LNCaP clone FGC (cell line): Measurements from ENCODE around the gene MGRN1.
A peak's percentile ranks its signal among the peaks of the same experiment; 100 is the strongest.

ENCODE experiments used
- DNase-seq: peaks from one replicate; pipeline ENCODE4 v3.0.0-alpha.2; 2011; ENCODE audit warnings: low read depth
- H3K4me3 ChIP-seq: 2 replicates; pipeline ENCODE4 v1.5.1; 2011; ENCODE audit warnings: mild to moderate bottlenecking, low read depth, low read length, control low read depth
- TF ChIP-seq, protein P1 (sequence below): IDR thresholded peaks from 2 replicates; pipeline ENCODE4 v1.5.1; 2012; ENCODE audit warnings: mild to moderate bottlenecking; ENCODE audit not compliant: control insufficient read depth, insufficient read depth; ENCODE audit errors: extremely low read depth

Gene MGRN1

DNA sequence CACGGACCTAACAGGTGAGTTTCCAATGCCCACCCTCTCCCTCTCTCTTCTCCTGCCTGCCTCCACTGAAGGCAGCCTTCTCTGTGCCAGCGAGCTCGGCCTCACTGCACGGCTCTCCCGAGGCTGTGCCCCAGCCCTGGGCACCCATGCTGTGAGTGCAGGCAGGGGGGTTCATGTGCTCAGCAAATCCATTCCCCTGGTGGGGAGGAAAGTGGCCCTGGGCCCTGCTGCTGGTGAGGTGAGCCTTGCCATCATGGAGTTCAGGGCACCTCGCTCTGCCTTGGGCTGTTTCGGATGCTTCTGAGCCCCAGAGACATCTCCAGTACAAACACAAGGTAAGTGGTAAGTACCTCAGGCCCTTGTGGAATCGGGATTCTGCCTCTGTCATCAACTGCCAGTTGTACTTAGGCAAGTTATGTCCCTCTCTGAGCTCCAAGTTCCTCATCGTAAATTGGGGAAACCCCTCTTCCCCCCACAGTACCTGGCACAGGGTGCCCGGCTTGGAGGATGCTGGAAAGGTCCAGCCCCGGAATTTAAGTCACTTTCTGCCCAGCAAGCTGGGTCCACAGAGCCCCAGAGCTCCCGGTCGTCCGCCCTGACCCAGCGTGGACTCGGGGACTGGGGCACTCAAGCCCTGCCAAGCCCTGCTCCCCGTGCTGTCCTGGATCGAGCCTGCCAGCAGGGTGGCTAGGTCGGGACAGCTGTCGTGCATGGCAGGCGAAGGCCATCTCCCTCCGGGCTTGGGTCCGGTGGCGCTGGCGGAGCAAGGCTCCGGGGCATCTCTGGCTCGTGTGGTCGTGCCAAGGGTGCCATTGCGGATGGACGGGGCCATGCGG is 68.1 kb downstream of the MGRN1 start:
- no peak for DNase-seq
- TF ChIP-seq, protein P1, sequence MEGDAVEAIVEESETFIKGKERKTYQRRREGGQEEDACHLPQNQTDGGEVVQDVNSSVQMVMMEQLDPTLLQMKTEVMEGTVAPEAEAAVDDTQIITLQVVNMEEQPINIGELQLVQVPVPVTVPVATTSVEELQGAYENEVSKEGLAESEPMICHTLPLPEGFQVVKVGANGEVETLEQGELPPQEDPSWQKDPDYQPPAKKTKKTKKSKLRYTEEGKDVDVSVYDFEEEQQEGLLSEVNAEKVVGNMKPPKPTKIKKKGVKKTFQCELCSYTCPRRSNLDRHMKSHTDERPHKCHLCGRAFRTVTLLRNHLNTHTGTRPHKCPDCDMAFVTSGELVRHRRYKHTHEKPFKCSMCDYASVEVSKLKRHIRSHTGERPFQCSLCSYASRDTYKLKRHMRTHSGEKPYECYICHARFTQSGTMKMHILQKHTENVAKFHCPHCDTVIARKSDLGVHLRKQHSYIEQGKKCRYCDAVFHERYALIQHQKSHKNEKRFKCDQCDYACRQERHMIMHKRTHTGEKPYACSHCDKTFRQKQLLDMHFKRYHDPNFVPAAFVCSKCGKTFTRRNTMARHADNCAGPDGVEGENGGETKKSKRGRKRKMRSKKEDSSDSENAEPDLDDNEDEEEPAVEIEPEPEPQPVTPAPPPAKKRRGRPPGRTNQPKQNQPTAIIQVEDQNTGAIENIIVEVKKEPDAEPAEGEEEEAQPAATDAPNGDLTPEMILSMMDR: no peak

DNA sequence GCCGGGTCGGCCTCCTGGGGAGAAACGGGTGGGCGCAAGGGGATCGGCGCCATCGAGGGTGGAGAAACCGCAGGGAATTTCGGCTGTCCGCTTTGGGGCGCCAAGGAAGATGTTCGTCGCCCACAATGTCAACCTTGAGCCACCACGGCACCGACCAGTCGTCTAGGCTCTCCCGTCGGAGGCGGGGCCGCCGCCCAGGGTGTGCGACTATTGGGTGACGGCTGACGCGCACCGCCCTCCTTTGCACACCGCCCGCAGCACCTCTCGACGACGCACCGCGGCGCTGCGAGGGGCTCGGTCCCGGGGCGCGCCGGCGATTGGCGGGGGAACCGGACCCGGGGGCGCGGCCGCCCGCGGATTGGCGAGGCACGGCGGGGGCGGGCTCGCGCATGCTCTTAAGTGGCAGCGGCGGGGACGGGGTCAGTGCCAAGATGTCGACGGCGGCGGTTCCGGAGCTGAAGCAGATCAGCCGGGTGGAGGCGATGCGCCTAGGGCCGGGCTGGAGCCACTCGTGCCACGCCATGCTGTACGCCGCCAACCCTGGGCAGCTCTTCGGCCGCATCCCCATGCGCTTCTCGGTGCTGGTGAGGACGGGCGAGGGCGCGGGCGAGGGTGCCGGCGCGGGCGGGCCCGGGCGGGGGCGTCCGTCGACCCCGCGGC is 68.8 kb downstream of the MGRN1 start, which contains the start of gene NUDT16L1:
Gene NUDT16L1, plus strand, starts transcription at position 267 of the 660 bp plus-strand sequence. Its CDS starts 165 bp downstream, at position 432.
- peak within 1 kb of the TSS; percentile 82 for H3K4me3 ChIP-seq
- DNase-seq: peak; percentile 81
- TF ChIP-seq, protein P1: no peak; the same call in 1 of the 2 replicates

More for the DNA sequence above, 68.1 kb downstream of the MGRN1 start:
- peak overlapping the region; percentile 82 for H3K4me3 ChIP-seq

DNA sequence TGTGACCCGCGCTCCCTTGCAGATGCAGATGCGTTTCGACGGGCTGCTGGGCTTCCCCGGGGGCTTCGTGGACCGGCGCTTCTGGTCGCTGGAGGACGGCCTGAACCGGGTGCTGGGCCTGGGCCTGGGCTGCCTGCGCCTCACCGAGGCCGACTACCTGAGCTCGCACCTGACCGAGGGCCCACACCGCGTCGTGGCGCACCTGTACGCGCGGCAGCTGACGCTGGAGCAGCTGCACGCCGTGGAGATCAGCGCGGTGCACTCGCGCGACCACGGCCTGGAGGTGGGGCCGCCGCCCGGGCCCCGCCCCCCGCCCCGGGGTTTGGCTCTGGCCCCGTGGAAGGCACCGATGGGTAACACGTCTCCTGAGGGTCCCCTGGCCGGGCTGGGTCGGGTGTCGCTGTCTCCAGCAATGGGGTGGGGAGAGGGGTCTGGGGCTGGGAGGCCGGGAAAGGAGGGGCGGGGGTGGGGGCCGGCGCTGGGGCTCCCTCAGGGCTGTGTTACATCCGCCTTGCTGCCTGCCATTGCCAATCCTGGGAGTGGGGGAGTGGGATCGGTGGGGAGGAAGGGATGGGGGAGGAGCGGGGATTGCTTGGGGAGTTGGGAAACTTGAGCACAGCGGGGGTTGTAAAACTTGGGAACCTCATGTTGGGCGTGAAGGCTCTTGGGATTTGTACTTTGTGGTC is 69.5 kb downstream of the MGRN1 start:
- TF ChIP-seq, protein P1: no peak
- H3K4me3 ChIP-seq: peak overlapping the region; percentile 82
- no peak for DNase-seq

GRCh38 chr16:4694642-4695451 is 70.2 kb downstream of the MGRN1 start:
- no peak for DNase-seq
- TF ChIP-seq, protein P1: peak; percentile 16; the same call in 1 of the 2 replicates
- H3K4me3 ChIP-seq: peak overlapping the region; percentile 82

DNA sequence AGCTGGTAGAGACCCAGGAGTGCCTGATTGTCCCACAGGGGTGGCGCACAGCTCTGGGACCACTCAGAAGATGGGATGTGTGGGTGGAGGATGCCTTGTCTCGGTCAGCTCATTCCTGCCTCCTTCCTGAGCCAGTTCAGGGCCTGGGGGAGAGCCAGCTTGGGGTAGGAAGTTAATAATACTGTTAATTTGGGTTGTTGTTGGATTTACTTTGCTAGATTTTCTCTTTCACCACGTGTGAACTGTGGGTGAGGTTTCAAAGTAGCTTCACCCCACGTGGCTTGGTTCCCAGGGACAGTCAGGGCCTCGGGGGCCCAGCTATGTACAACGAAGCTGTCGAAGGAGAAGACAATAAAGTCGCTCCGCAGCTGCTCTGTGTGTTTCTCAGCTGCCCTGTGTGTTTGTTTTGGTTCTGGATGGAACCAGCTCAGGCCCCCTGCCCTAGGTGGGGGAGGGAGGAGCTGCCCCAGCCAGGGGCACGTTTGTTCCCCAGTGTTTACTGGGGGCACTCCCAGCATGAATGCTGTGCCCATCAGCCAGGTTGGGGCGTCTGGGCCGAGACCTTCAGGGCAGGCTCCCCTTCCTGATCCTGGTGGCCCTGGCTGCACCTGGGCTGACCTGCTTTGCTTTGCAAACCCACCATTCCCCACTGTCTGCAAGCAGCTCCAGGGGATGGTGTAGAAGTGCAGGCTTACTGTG is 71.0 kb downstream of the MGRN1 start:
- no peak overlapping the region for H3K4me3 ChIP-seq
- TF ChIP-seq, protein P1: no peak
- no peak for DNase-seq
